GM19438 (cell line): ENCODE data around the gene ADGRA1.

Experiments
- ATAC-seq: cut with Tn5 transposase; IDR thresholded peaks from one replicate; pipeline ENCODE4 v1.9.1; 2021; ENCODE audit warnings: low read depth; ENCODE audit not compliant: unreplicated experiment

Gene ADGRA1

GRCh38 chr10:133075346-133076137 lies 12.2 kb upstream of the ADGRA1 start:
- ATAC-seq: no peak

GRCh38 chr10:133076274-133077038 lies 11.3 kb upstream of the ADGRA1 start:
- no peak for ATAC-seq

GRCh38 chr10:133079836-133080682 lies 7.7 kb upstream of the ADGRA1 start:
- ATAC-seq: no peak

- no peak for ATAC-seq
Observed at GRCh38 chr10:133080683-133081040, 7.1 kb upstream of the ADGRA1 start.

GRCh38 chr10:133081636-133082035 lies 6.1 kb upstream of the ADGRA1 start:
- no peak for ATAC-seq

GRCh38 chr10:133082685-133083421 lies 4.9 kb upstream of the ADGRA1 start:
- no peak for ATAC-seq

- no peak for ATAC-seq
Observed at GRCh38 chr10:133083422-133084100, 4.2 kb upstream of the ADGRA1 start.

- no peak for ATAC-seq
Observed at GRCh38 chr10:133084491-133084890, 3.2 kb upstream of the ADGRA1 start.

- no peak for ATAC-seq
Observed at GRCh38 chr10:133085251-133086125, 2.2 kb upstream of the ADGRA1 start.

- no peak for ATAC-seq
Observed at GRCh38 chr10:133086247-133086646, 1.5 kb upstream of the ADGRA1 start.

GRCh38 chr10:133087045-133087678 lies 562 bp upstream of the ADGRA1 start:
- no peak for ATAC-seq

GRCh38 chr10:133088179-133088955 lies 643 bp downstream of the ADGRA1 start:
- no peak for ATAC-seq

GRCh38 chr10:133088956-133089800 lies 1.5 kb downstream of the ADGRA1 start:
- no peak for ATAC-seq

GRCh38 chr10:133090101-133090500 lies 2.4 kb downstream of the ADGRA1 start:
- ATAC-seq: no peak

GRCh38 chr10:133090654-133091053 lies 2.9 kb downstream of the ADGRA1 start:
- ATAC-seq: no peak

GRCh38 chr10:133091316-133091715 lies 3.6 kb downstream of the ADGRA1 start:
- no peak for ATAC-seq

- ATAC-seq: no peak
Observed at GRCh38 chr10:133093291-133093690, 5.6 kb downstream of the ADGRA1 start.
